A549 (cell line): Measurements from ENCODE around the gene GAL3ST2.

ENCODE experiments used
- BHLHE40 ChIP-seq: IDR thresholded peaks from 2 replicates; pipeline ENCODE4 v1.6.1; 2012; ENCODE audit warnings: low read depth, low read length, inconsistent platforms
- CBX8 ChIP-seq: fragments of 200-600 bp; sonication (generic); IDR thresholded peaks from 2 replicates; pipeline ENCODE4 v1.6.1; 2016
- HOXB13 ChIP-seq: fragments of 250-450 bp; sonication (Bioruptor Pico); IDR thresholded peaks from 2 replicates; pipeline ENCODE4 v1.5.0; 2020; ENCODE audit warnings: low read depth, mild to moderate bottlenecking, moderate library complexity
- JUN ChIP-seq, 2 experiments: fragments of >200 bp; sonication (Bioruptor Twin); formaldehyde crosslinking; IDR thresholded peaks; 2 replicates in 1 of 2; 3 replicates in 1 of 2; pipeline ENCODE4 v1.6.1; 2016 to 2017
- MYC ChIP-seq: IDR thresholded peaks from 2 replicates; pipeline ENCODE4 v1.6.1; 2012; ENCODE audit warnings: mild to moderate bottlenecking, inconsistent platforms, low read length, improper control_type of control experiment, borderline replicate concordance
- NFE2L2 ChIP-seq: fragments of 150-350 bp; conservative IDR thresholded peaks from 2 replicates; pipeline ENCODE4 v1.6.1; 2014; ENCODE audit warnings: low read length
- POLR2A ChIP-seq: IDR thresholded peaks from 2 replicates; pipeline ENCODE4 v1.6.1; 2012; ENCODE audit warnings: mild to moderate bottlenecking, low read length
- RAD21 ChIP-seq, 2 experiments: fragments of >200 bp in 1 of 2; sonication (Bioruptor Twin) in 1 of 2; formaldehyde crosslinking in 1 of 2; IDR thresholded peaks in 1 of 2; conservative IDR thresholded peaks in 1 of 2; 2 replicates in 1 of 2; 3 replicates in 1 of 2; pipeline ENCODE4 v1.6.1; 2012 to 2018; ENCODE audit warnings: inconsistent platforms in 1 of 2
- RCOR1 ChIP-seq: fragments of 150-350 bp; IDR thresholded peaks from 2 replicates; pipeline ENCODE4 v1.6.1; 2014; ENCODE audit warnings: antibody characterized with exemption, low read length, low read depth
- RFX5 ChIP-seq: fragments of 450-650 bp; IDR thresholded peaks from 2 replicates; pipeline ENCODE4 v1.7.1; 2014; ENCODE audit warnings: antibody characterized with exemption, mild to moderate bottlenecking, moderate library complexity
- SREBF2 ChIP-seq: fragments of 450-650 bp; IDR thresholded peaks from 2 replicates; pipeline ENCODE4 v1.6.1; 2014; ENCODE audit warnings: mild to moderate bottlenecking, moderate library complexity
- TF ChIP-seq, protein P1 (sequence below): fragments of >200 bp; sonication (Bioruptor Twin); formaldehyde crosslinking; IDR thresholded peaks from 3 replicates; pipeline ENCODE4 v1.5.1; 2016
- TF ChIP-seq, protein P2 (sequence below): IDR thresholded peaks from 2 replicates; pipeline ENCODE4 v1.6.1; 2012

DNA sequence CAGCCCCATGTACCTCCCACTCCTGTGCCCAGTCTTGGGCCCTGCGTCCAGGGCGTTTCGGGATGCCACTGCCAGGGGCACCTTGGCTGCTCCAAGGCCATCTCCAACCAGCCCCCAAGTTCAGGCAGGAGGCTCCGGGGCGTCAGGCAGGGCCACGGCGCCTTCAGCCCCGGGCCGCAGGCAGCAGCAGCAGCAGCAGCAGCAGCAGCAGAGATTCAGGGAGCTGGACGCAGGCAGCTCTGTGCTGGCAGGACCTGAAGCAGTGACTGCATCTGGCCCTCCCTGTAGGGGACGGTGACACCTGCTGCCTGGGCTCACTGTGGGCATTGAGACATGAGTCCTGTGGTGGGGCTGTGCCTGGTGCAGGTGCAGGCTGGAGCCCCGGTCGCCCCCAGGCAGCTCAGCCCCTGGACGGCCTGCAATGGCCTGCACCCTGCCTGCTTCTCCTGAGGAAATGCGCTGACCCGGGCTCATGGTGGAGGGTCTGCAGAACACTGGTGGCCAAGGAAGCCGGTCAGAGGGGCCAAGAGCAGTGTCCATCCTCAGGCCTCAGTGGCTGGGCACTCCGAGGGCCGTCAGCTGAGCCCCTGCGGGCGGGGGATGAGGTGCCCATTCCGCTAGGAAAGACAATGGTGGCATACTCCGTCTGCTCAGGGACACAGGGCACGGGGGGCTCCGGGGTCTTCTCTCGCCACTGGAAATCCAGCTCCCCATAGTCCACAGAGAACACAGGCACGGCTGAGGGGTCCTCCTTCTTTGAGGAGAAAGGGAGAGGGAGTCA, 74.1 kb downstream of the GAL3ST2 start:
- TF ChIP-seq POLR2A (no peak), RCOR1 (no peak), SREBF2 (no peak), MYC (no peak), RFX5 (no peak), BHLHE40 (no peak), CBX8 (no peak), RAD21 (conservative IDR thresholded peaks at IDR 0.05 in 1 of 2, IDR thresholded peaks at IDR 0.05 in 1 of 2) (no peak), JUN (IDR thresholded peaks at IDR 0.05) (no peak), NFE2L2 (no peak), HOXB13 (CRISPR knock-in tag) (no peak)
- TF ChIP-seq, protein P1, sequence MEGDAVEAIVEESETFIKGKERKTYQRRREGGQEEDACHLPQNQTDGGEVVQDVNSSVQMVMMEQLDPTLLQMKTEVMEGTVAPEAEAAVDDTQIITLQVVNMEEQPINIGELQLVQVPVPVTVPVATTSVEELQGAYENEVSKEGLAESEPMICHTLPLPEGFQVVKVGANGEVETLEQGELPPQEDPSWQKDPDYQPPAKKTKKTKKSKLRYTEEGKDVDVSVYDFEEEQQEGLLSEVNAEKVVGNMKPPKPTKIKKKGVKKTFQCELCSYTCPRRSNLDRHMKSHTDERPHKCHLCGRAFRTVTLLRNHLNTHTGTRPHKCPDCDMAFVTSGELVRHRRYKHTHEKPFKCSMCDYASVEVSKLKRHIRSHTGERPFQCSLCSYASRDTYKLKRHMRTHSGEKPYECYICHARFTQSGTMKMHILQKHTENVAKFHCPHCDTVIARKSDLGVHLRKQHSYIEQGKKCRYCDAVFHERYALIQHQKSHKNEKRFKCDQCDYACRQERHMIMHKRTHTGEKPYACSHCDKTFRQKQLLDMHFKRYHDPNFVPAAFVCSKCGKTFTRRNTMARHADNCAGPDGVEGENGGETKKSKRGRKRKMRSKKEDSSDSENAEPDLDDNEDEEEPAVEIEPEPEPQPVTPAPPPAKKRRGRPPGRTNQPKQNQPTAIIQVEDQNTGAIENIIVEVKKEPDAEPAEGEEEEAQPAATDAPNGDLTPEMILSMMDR = no peak
- TF ChIP-seq, protein P2, sequence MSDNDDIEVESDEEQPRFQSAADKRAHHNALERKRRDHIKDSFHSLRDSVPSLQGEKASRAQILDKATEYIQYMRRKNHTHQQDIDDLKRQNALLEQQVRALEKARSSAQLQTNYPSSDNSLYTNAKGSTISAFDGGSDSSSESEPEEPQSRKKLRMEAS = no peak
